GM18907 (cell line): Measurements from ENCODE around the gene ZSWIM9.

Experiments
- ATAC-seq: cut with Tn5 transposase; IDR thresholded peaks from one replicate; pipeline ENCODE4 v1.9.1; 2021; ENCODE audit warnings: mild to moderate bottlenecking, moderate library complexity; ENCODE audit not compliant: unreplicated experiment

ZSWIM9 gene

GRCh38 chr19:48169939-48170803 is at the start of gene ZSWIM9, which contains the start of gene LIG1:
Gene ZSWIM9 (plus strand): TSS chr19:48170680. CDS start chr19:48171803, 1,123 bp downstream.
Gene LIG1 (minus strand): TSS chr19:48170344. CDS start chr19:48165566, 4,778 bp downstream.
- peak; percentile 87 for ATAC-seq

- ATAC-seq: no peak
These were observed 49.4 kb upstream of the ZSWIM9 start for GRCh38 chr19:48121066-48121465.

GRCh38 chr19:48121909-48122371 is 48.5 kb upstream of the ZSWIM9 start:
- no peak for ATAC-seq

- no peak for ATAC-seq
These were observed 48.1 kb upstream of the ZSWIM9 start for GRCh38 chr19:48122421-48122820.

- no peak for ATAC-seq
These were observed 46.4 kb upstream of the ZSWIM9 start for GRCh38 chr19:48123907-48124651.

- ATAC-seq: no peak
These were observed 42.9 kb upstream of the ZSWIM9 start for GRCh38 chr19:48127561-48127960.

GRCh38 chr19:48133094-48133493 is 37.4 kb upstream of the ZSWIM9 start:
- ATAC-seq: no peak

- ATAC-seq: no peak
These were observed 35.1 kb upstream of the ZSWIM9 start for GRCh38 chr19:48135411-48135810.

GRCh38 chr19:48136547-48136946 is 33.9 kb upstream of the ZSWIM9 start:
- ATAC-seq: no peak

GRCh38 chr19:48137411-48137810 is 33.1 kb upstream of the ZSWIM9 start:
- no peak for ATAC-seq

GRCh38 chr19:48139053-48139452 is 31.4 kb upstream of the ZSWIM9 start:
- ATAC-seq: no peak

- no peak for ATAC-seq
These were observed 22.8 kb upstream of the ZSWIM9 start for GRCh38 chr19:48147597-48148175.

- no peak for ATAC-seq
These were observed 21.9 kb upstream of the ZSWIM9 start for GRCh38 chr19:48148576-48148975.

- no peak for ATAC-seq
These were observed 21.1 kb upstream of the ZSWIM9 start for GRCh38 chr19:48149430-48149829.

- no peak for ATAC-seq
These were observed 17.9 kb upstream of the ZSWIM9 start for GRCh38 chr19:48152551-48152950.

GRCh38 chr19:48154003-48154402 is 16.5 kb upstream of the ZSWIM9 start:
- no peak for ATAC-seq

GRCh38 chr19:48158210-48158790 is 12.2 kb upstream of the ZSWIM9 start:
- no peak for ATAC-seq

GRCh38 chr19:48168689-48169088 is 1.8 kb upstream of the ZSWIM9 start:
- ATAC-seq: no peak

GRCh38 chr19:48169578-48169938 is 922 bp upstream of the ZSWIM9 start:
- peak; percentile 4 for ATAC-seq

GRCh38 chr19:48170817-48171347 is 402 bp downstream of the ZSWIM9 start:
- no peak for ATAC-seq

GRCh38 chr19:48171710-48172109 is 1.2 kb downstream of the ZSWIM9 start:
- no peak for ATAC-seq
